ENCODE results near the gene PODXL2.
"Not testable (repeated sequence)": the region's sequence is repeated elsewhere in the genome, so short reads cannot be mapped to it uniquely, and the experiment has no call there.

Gene PODXL2

DNA sequence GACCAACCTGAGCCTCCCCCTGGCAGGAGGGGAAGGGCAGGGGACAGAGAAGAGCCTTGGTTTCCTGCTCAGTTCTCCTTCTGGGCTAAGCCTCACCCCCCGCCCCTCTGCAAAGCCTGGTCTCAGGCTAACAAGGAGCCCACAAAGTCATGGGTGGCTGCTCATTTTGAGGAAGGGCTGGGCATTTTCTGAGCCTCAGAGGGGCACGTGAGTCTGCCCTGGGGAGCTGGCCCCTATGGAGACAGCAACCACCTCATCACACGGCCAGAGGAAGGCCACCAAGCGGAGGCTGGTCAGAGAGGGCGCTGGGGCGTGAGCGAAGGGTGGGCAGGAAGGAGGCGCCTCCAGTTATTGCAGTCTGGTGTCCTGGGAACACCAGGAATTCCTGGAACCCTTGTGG, 62.5 kb downstream of the PODXL2 start:
- no peak for DNase-seq (ENCODE audit: low spot score)

GRCh38 chr3:127691974-127692373, 63.0 kb downstream of the PODXL2 start:
- no peak for DNase-seq (ENCODE audit: low spot score)

- no peak for DNase-seq (ENCODE audit: low spot score)
Measured at GRCh38 chr3:127692501-127693335, 63.7 kb downstream of the PODXL2 start.

GRCh38 chr3:127693336-127693843, 64.4 kb downstream of the PODXL2 start:
- DNase-seq (ENCODE audit: low spot score): no peak

- peak; percentile 73 for DNase-seq (ENCODE audit: low spot score)
Measured at GRCh38 chr3:127694467-127695215, 65.7 kb downstream of the PODXL2 start.

DNA sequence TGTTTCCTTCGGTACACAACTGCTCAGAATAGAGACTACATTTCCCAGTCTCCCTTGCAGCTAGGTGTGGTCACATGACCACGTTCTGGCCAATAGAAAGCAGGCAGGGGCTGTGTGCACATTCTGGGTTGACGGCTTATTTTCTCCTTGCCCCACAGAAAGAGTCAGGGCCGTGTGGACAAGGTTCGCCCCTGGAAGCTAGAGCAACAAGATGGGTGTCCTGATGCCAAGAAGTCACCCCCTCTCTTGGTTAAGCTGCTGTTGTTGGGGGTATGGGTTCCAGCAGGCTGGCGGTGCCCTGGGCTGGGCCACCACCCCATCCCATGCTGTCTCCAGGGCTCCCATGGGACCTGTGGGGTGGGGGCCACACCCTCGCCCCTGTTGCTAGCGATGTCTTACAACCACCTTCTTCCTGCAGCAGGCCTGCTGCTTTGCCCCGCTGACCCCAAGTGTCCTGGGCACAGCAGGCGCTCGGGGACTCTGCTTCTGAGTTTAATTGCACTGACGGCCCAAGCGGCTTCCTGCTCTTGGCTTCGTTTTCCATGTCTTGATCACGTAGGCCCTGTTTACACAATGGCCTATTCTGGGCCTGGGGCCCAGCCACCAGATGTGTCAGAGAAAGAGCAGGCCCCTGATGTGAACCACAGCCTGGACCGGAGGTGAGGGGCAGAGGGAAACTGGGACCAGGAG, 68.7 kb downstream of the PODXL2 start:
- DNase-seq (ENCODE audit: low spot score): peak; percentile 91

DNA sequence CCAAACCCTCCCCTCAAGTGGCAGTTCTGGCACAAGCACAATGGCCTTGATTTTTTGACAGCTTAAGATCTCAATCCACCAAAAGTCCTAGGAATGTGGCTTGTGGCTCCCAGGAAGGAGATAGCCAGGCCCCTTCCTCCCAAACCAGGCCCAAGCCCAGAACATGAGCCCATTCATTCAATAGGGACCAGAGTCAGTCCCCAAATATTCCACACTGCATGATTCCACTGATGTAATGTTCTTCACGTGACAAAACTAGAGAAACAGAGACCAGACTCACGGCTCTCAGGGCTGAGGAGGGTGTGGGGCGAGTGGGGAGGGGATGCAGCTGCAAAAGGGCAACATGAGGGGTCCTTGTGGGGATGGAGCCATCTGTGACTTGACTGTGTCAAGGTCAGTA, 69.3 kb downstream of the PODXL2 start:
- no peak for DNase-seq (ENCODE audit: low spot score)

GRCh38 chr3:127698691-127699415, 69.9 kb downstream of the PODXL2 start:
- DNase-seq (ENCODE audit: low spot score): no peak

GRCh38 chr3:127699416-127700300, 70.7 kb downstream of the PODXL2 start:
- no peak for DNase-seq (ENCODE audit: low spot score)

DNA sequence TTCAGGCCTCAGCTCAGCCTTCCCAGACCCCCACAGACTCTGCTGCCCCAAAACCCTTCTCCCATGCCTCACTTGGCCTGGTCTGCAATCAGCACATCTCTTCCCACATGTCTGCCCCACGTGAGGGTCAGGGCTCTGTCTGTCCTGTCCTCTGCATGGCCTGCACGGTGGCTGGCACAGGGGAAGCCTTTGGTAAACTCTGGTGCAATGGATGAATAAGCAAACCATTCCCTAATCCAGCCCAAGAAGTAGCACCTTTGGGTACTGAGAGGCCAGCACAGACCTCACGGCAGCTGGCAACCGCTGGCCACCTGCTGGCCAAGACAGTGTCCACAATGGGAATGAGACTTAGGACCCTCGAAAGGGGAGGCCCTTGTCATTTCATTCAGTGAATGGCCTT, 71.4 kb downstream of the PODXL2 start:
- DNase-seq (ENCODE audit: low spot score): no peak

GRCh38 chr3:127701280-127701911, 72.4 kb downstream of the PODXL2 start:
- DNase-seq (ENCODE audit: low spot score): no peak

GRCh38 chr3:127702151-127702578, 73.2 kb downstream of the PODXL2 start:
- DNase-seq (ENCODE audit: low spot score): no peak

DNA sequence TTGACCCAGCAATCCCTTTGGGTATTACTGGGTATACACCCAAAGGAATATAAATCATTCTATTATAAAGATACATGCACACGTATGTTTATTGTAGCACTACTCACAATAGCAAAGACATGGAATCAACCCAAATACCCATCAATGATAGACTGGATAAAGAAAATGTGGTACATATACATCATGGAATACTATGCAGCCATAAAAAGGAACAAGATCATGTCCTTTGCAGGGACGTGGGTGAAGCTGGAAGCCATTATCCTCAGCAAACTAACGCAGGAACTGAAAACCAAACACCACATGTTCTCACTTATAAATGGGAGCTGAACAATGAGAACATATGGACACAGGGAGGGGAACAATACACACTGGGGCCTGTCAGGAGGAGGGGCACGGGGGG, 75.9 kb downstream of the PODXL2 start:
- not testable (repeated sequence) for DNase-seq (ENCODE audit: low spot score)

GRCh38 chr3:127706312-127706711, 77.3 kb downstream of the PODXL2 start:
- no peak for DNase-seq (ENCODE audit: low spot score)

DNA sequence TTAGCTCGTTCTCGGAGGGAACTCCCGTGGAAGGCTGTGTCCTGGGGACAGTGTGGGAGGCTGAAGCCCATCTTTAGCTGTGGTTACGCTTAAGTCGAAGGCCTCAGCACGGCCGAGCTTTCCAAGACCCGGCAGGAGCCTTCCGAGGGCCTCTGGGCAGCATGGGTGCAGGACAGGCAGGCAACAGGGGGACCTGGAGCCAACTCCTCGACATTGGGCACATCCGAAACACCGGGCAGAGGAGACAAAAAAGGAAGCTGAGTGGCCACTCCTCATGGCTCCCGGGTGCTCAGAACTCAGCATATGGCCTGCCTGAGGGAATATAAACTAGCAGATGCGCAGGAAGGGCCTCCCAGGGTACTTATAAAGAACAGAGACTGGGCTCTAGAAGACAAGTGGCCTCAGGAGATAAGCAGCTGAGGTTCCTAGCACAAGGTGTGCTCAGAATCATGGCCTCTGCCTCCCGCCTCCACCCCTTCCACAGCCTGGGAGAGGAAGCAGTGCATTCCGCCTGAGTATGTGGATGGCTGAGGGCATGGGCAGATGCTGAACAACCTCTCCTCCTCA, 77.9 kb downstream of the PODXL2 start:
- no peak for DNase-seq (ENCODE audit: low spot score)

DNA sequence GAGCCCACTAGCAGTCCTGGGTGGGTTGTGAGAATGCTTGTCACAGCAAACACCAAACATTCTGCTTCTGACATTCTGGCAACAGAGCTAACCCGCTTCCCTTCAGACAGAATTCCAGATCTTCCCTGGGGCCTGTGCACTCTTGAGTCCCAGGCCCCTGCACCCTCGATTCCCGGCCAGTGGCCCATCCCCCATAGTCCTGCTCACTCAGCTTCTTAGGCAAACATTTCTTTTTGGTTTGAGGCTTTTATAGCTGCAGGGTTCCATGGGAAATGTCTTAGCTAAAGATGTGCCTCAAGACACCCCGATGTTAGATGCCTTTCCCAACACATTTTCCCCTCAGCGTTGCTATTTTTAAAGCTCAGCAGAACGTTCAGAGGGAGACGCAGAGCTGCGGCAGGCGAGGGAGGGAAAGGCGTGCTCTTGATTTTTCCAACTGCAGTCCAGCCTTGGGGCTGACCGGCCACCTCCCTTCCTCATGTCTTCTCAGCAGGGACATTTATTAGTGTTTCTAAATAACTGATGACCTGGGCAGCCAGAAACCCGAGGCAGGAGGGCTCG, 78.9 kb downstream of the PODXL2 start:
- DNase-seq (ENCODE audit: low spot score): no peak

DNA sequence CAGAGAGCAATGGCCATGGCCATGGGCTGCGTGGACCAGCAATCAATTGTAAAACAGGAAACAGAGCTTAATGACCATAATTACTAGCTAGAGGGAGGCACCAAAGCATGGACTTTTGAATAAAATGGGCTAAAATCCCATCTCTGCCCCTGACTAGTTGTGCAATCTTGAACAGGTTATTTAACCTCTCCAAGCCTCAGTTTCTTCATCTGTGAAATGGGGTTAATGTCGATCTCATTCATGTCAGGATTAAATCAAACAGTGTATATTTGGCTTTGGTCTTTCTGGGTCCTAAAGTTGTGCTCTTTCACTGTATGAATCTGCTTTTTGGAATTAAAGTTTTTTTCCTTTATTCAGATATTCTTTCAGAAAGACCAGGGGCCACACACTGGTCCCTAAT, 79.9 kb downstream of the PODXL2 start:
- no peak for DNase-seq (ENCODE audit: low spot score)

DNA sequence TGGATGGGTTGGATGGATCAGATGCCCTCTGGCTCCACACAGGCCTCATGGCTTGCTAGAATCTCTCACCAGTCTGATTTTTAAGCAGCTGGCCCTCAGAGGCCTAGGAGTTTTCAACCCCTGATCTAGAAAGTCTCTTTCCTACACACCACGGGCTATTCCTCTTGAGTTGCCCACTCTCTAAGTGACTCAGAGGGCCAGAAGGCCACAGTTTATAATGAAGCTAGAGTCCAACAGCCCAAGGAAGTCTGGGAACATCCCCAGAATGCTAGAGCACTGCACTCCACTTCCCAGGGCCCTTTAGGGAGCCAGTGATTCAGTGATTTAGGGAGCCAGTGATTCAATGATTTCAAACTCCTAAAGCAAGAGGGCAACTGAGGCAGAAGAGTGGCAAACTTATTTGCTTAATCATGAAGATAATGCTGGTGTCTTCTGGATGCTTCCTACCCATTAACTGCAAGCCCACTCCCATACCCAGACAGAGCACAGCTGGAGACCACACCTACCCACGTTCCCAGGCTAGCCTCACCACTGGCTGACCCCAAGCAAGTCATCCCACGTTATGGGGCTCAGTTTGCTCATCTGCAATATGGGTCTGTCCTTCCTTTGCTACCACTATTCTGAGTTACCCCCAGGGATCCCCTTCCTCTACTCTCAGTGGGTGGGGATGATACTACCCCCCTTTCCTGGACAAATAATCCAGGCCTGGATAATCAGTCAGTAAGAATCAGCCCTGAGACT, 80.5 kb downstream of the PODXL2 start:
- no peak for DNase-seq (ENCODE audit: low spot score)
